PFSK-1 (cell line): ENCODE results near the gene DISP3.

Source experiments
- FOXP2 ChIP-seq: optimal IDR thresholded peaks from 2 replicates; pipeline ENCODE3; 2011; ENCODE audit warnings: borderline replicate concordance, control low read depth, inconsistent platforms; ENCODE audit not compliant: insufficient read depth; ENCODE audit errors: extremely low read length, extremely low read depth
- POLR2AphosphoS5 ChIP-seq: IDR thresholded peaks from 2 replicates; pipeline ENCODE4 v1.6.1; 2012; ENCODE audit warnings: low read depth, mild to moderate bottlenecking, control low read depth, low read length, moderate library complexity
- SIN3A ChIP-seq: IDR thresholded peaks from 2 replicates; pipeline ENCODE4 v1.6.1; 2012; ENCODE audit warnings: mild to moderate bottlenecking, low read length, moderate library complexity, borderline replicate concordance; ENCODE audit not compliant: insufficient read depth
- TAF1 ChIP-seq: IDR thresholded peaks from 2 replicates; pipeline ENCODE4 v1.6.1; 2012; ENCODE audit warnings: low read length, control low read depth, borderline replicate concordance; ENCODE audit not compliant: insufficient read depth
- TF ChIP-seq, protein P1 (sequence below), 2 experiments: IDR thresholded peaks; 2 replicates each; pipeline versions ENCODE4 v1.6.1 to v1.8.0; 2011 to 2012; ENCODE audit warnings: low read depth in 2 of 2, low read length in 2 of 2, control low read depth in 1 of 2, inconsistent platforms in 1 of 2, mild to moderate bottlenecking in 1 of 2, moderate library complexity in 1 of 2; ENCODE audit not compliant: insufficient read depth in 1 of 2

GRCh38 chr1:11575553-11575952, 96.6 kb downstream of the DISP3 start:
- no peak for TF ChIP-seq POLR2AphosphoS5
- TF ChIP-seq SIN3A, result no peak
- no peak for TF ChIP-seq TAF1
- TF ChIP-seq, protein P1, sequence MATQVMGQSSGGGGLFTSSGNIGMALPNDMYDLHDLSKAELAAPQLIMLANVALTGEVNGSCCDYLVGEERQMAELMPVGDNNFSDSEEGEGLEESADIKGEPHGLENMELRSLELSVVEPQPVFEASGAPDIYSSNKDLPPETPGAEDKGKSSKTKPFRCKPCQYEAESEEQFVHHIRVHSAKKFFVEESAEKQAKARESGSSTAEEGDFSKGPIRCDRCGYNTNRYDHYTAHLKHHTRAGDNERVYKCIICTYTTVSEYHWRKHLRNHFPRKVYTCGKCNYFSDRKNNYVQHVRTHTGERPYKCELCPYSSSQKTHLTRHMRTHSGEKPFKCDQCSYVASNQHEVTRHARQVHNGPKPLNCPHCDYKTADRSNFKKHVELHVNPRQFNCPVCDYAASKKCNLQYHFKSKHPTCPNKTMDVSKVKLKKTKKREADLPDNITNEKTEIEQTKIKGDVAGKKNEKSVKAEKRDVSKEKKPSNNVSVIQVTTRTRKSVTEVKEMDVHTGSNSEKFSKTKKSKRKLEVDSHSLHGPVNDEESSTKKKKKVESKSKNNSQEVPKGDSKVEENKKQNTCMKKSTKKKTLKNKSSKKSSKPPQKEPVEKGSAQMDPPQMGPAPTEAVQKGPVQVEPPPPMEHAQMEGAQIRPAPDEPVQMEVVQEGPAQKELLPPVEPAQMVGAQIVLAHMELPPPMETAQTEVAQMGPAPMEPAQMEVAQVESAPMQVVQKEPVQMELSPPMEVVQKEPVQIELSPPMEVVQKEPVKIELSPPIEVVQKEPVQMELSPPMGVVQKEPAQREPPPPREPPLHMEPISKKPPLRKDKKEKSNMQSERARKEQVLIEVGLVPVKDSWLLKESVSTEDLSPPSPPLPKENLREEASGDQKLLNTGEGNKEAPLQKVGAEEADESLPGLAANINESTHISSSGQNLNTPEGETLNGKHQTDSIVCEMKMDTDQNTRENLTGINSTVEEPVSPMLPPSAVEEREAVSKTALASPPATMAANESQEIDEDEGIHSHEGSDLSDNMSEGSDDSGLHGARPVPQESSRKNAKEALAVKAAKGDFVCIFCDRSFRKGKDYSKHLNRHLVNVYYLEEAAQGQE (IDR thresholded peaks at IDR 0.05; ENCODE audit: insufficient read depth in 1 of 2, low read depth in 2 of 2, low read length in 2 of 2), result no peak
- no peak for TF ChIP-seq FOXP2
